HuH-7.5 (cell line): ENCODE measurements around the gene EPHA1.
"Not testable (repeated sequence)": the region's sequence is repeated elsewhere in the genome, so short reads cannot be mapped to it uniquely, and the experiment has no call there.

ENCODE experiments used
- DNase-seq: peaks from one replicate; pipeline ENCODE4 v3.0.0; 2011; ENCODE audit warnings: low spot score

The EPHA1 gene

GRCh38 chr7:143402233-143402632, 6.4 kb downstream of the EPHA1 start:
- not testable (repeated sequence) for DNase-seq

- no peak for DNase-seq
Measured at GRCh38 chr7:143401265-143401664, 7.4 kb downstream of the EPHA1 start.

- DNase-seq: no peak
Measured at GRCh38 chr7:143399642-143400041, 9.0 kb downstream of the EPHA1 start.

- no peak for DNase-seq
Measured at GRCh38 chr7:143399151-143399550, 9.5 kb downstream of the EPHA1 start.

- no peak for DNase-seq
Measured at GRCh38 chr7:143398616-143399015, 10.0 kb downstream of the EPHA1 start.

- no peak for DNase-seq
Measured at GRCh38 chr7:143397710-143398530, 10.7 kb downstream of the EPHA1 start.

- no peak for DNase-seq
Measured at GRCh38 chr7:143396625-143397556, 11.8 kb downstream of the EPHA1 start.

GRCh38 chr7:143396182-143396581, 12.5 kb downstream of the EPHA1 start:
- no peak for DNase-seq

- DNase-seq: peak; percentile 85
Measured at GRCh38 chr7:143395187-143396149, 13.2 kb downstream of the EPHA1 start.

GRCh38 chr7:143394777-143395176, 13.9 kb downstream of the EPHA1 start:
- DNase-seq: no peak

GRCh38 chr7:143394068-143394467, 14.6 kb downstream of the EPHA1 start:
- DNase-seq: no peak

- peak; percentile 89 for DNase-seq
Measured at GRCh38 chr7:143393267-143394041, 15.2 kb downstream of the EPHA1 start.

GRCh38 chr7:143392875-143393266, 15.8 kb downstream of the EPHA1 start:
- DNase-seq: no peak

- DNase-seq: not testable (repeated sequence)
Measured at GRCh38 chr7:143392427-143392826, 16.2 kb downstream of the EPHA1 start.

GRCh38 chr7:143391462-143392404, 16.9 kb downstream of the EPHA1 start:
- no peak for DNase-seq

GRCh38 chr7:143390773-143391317, 17.8 kb downstream of the EPHA1 start:
- DNase-seq: no peak

- DNase-seq: no peak
Measured at GRCh38 chr7:143390104-143390772, 18.4 kb downstream of the EPHA1 start.

GRCh38 chr7:143389316-143390103, 19.1 kb downstream of the EPHA1 start:
- no peak for DNase-seq
